ENCODE measurements around the gene RNASET2.
"Not testable (repeated sequence)": the region's sequence is repeated elsewhere in the genome, so short reads cannot be mapped to it uniquely, and the experiment has no call there.

The RNASET2 gene

GRCh38 chr6:166969390-166970002 lies 13.1 kb upstream of the RNASET2 start:
- peak in 1 of 5 experiments; percentile 73 for DNase-seq

- DNase-seq, result no peak
Observed at GRCh38 chr6:166966268-166966667, 9.9 kb upstream of the RNASET2 start.

- DNase-seq, result no peak
Observed at GRCh38 chr6:166960609-166960978, 4.2 kb upstream of the RNASET2 start.

- DNase-seq, result no peak
Observed at GRCh38 chr6:166959911-166960608, 3.7 kb upstream of the RNASET2 start.

GRCh38 chr6:166958926-166959861 lies 2.8 kb upstream of the RNASET2 start:
- peak in 3 of 5 experiments; percentile 48 to 92 (median 63) for DNase-seq

GRCh38 chr6:166957805-166958076 lies 1.4 kb upstream of the RNASET2 start:
- DNase-seq, result no peak

- peak in 4 of 5 experiments; percentile 31 to 73 (median 41) for DNase-seq
Observed at GRCh38 chr6:166957087-166957804, 896 bp upstream of the RNASET2 start.

GRCh38 chr6:166955865-166956443 lies 396 bp downstream of the RNASET2 start:
- DNase-seq, result peak in 2 of 5 experiments; percentile 20 to 57

- DNase-seq, result peak in 2 of 5 experiments; percentile 21 to 88
Observed at GRCh38 chr6:166955121-166955864, 1.1 kb downstream of the RNASET2 start.

GRCh38 chr6:166954118-166954713 lies 2.1 kb downstream of the RNASET2 start:
- peak in 1 of 5 experiments; percentile 15 for DNase-seq

- DNase-seq, result peak in 1 of 5 experiments; percentile 52
Observed at GRCh38 chr6:166952567-166953486, 3.5 kb downstream of the RNASET2 start.

- DNase-seq, result peak in 1 of 5 experiments; percentile 34
Observed at GRCh38 chr6:166952121-166952520, 4.2 kb downstream of the RNASET2 start.

GRCh38 chr6:166951670-166952060 lies 4.7 kb downstream of the RNASET2 start:
- no peak for DNase-seq

GRCh38 chr6:166950892-166951669 lies 5.3 kb downstream of the RNASET2 start:
- DNase-seq, result peak in 4 of 5 experiments; percentile 60 to 95 (median 68)

GRCh38 chr6:166950443-166950821 lies 5.9 kb downstream of the RNASET2 start:
- peak in 1 of 5 experiments; percentile 85 for DNase-seq

- peak in 1 of 5 experiments; percentile 68 for DNase-seq
Observed at GRCh38 chr6:166949528-166950442, 6.6 kb downstream of the RNASET2 start.

GRCh38 chr6:166948724-166949123 lies 7.6 kb downstream of the RNASET2 start:
- not testable (repeated sequence) for DNase-seq

- DNase-seq, result no peak
Observed at GRCh38 chr6:166947251-166947650, 9.1 kb downstream of the RNASET2 start.

Measured in T-helper 2 cell (primary cell).